ENCODE data around the gene PRKAB2. TPM values are rescaled to one million over a fixed set of nuclear protein-coding genes. Genes with fewer than 3 reads are reported as not detected.
"Not testable (repeated sequence)": the region's sequence is repeated elsewhere in the genome, so short reads cannot be mapped to it uniquely, and the experiment has no call there.

The PRKAB2 gene, protein sequence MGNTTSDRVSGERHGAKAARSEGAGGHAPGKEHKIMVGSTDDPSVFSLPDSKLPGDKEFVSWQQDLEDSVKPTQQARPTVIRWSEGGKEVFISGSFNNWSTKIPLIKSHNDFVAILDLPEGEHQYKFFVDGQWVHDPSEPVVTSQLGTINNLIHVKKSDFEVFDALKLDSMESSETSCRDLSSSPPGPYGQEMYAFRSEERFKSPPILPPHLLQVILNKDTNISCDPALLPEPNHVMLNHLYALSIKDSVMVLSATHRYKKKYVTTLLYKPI
- total RNA-seq = 1 to 10 TPM; 5.9 to 6.8 TPM

GRCh38 chr1:147172168-147173016 lies at the start of gene PRKAB2:
Gene PRKAB2 (minus strand): TSS chr1:147172470. CDS start chr1:147172144, 326 bp downstream.
- CTCF ChIA-PET = interaction anchor here (0.7 to 3.7 kb wide), 5 partner anchors 10 to 217 kb away, joined by 3 to 26 read pairs (median 3); partner anchors contain the start of genes CHD1L and FMO5
- POLR2A ChIA-PET = interaction anchor here (0.8 to 1.7 kb wide), 5 partner anchors 70 to 88 kb away, joined by 3 to 14 read pairs (median 3); partner anchors contain the start of gene CHD1L

- ChIA-PET POLR2A (no interaction called here), CTCF (no interaction called here)
These were observed 46.3 kb upstream of the PRKAB2 start for GRCh38 chr1:147218606-147219005.

DNA sequence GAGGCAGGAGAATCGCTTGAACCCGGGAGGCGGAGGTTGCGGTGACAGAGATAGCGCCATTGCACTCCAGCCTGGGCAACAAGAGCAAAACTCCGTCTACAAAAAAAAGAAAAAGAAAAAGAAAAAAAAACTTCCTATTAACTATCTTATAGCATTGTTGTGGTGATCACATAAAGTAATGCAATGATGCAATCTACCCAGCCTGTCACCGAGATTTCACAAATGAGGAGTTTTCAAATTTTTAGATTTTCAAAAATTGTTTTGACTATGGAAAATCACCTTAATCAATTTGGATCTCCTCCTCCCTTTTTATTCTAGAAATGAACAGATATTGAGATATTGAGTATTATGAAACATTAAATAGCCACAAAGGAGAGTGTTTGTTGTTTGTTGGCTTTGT lies 44.9 kb upstream of the PRKAB2 start:
- POLR2A ChIA-PET = no interaction called here
- CTCF ChIA-PET = no interaction called here

GRCh38 chr1:147216124-147216523 lies 43.9 kb upstream of the PRKAB2 start:
- CTCF ChIA-PET = no interaction called here

DNA sequence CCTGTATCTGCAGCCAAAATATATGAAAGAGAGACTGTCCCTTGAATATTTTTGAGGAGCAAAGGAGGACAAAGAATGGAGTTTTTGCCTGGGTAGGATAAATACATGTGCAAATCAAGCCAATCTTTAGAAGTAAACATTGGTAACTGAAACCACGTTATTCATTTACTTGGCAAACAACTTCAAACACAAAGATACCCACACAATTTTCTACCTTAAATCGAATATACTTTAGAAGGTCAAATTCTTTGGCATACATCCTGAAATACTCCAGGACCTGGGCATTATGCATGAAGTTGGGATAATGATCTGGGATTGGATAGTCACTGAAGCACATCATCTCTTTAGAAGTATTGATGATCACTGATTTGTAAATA lies 43.3 kb upstream of the PRKAB2 start:
- CTCF ChIA-PET = no interaction called here
- POLR2A ChIA-PET = no interaction called here

More at GRCh38 chr1:147216124-147216523, 43.9 kb upstream of the PRKAB2 start:
- POLR2A ChIA-PET = interaction anchor here (0.6 kb wide), 1 partner anchor 132 kb away, joined by 5 read pairs; no protein-coding TSS in a partner anchor

- ChIA-PET POLR2A (no interaction called here), CTCF (no interaction called here)
These were observed 42.7 kb upstream of the PRKAB2 start for GRCh38 chr1:147214842-147215539.

- POLR2A ChIA-PET = no interaction called here
These were observed 42.1 kb upstream of the PRKAB2 start for GRCh38 chr1:147214325-147214724.

DNA sequence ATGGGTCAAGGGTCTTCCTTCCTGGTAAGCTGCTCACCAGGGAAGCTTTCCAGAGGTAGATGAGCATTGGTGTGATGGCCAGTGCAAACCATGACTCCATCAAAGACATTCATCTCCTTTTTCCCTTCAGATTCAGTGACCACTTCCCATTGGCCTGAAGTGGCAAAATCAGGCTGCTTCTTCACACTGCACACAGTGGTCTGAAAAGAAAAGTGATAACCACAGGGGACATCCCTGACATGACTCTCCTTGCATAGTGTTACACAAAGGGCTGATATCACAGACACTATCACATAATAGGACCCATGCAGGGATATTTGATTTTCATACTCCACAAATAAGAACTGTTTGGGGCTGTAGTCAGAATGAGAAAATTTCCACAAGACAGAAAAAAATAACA lies 41.0 kb upstream of the PRKAB2 start:
- CTCF ChIA-PET = no interaction called here
- POLR2A ChIA-PET = no interaction called here

More at GRCh38 chr1:147214325-147214724, 42.1 kb upstream of the PRKAB2 start:
- CTCF ChIA-PET = no interaction called here

GRCh38 chr1:147211577-147211976 lies 39.3 kb upstream of the PRKAB2 start:
- ChIA-PET POLR2A (no interaction called here), CTCF (no interaction called here)

DNA sequence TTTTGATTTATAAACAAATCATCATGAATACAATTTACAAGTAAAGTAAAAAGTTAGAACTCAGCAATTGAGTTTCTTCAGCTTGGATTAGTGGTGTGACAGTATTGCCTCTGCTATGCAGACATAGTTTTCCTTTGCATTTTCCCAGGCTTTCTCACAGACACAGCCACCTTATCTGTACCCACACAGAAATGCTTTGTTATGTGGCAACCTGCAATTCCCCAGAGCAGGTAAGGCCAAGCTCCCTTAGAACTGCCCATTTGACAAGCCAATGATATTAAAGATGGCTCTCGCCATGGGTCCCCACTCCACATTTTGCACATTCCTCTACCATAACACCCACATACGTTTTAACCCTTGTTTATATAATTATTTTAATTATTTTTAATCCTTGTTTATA lies 38.7 kb upstream of the PRKAB2 start:
- CTCF ChIA-PET = no interaction called here
- POLR2A ChIA-PET = no interaction called here

- POLR2A ChIA-PET = no interaction called here
These were observed 37.9 kb upstream of the PRKAB2 start for GRCh38 chr1:147209825-147210821.

GRCh38 chr1:147208619-147209018 lies 36.3 kb upstream of the PRKAB2 start:
- POLR2A ChIA-PET = no interaction called here
- CTCF ChIA-PET = no interaction called here

More at GRCh38 chr1:147209825-147210821, 37.9 kb upstream of the PRKAB2 start:
- CTCF ChIA-PET = interaction anchor here (1.0 kb wide), 1 partner anchor 33 kb away, joined by 3 read pairs; the partner anchor contains the start of gene CHD1L

- CTCF ChIA-PET = no interaction called here
- POLR2A ChIA-PET = no interaction called here
These were observed 34.9 kb upstream of the PRKAB2 start for GRCh38 chr1:147207192-147207591.

DNA sequence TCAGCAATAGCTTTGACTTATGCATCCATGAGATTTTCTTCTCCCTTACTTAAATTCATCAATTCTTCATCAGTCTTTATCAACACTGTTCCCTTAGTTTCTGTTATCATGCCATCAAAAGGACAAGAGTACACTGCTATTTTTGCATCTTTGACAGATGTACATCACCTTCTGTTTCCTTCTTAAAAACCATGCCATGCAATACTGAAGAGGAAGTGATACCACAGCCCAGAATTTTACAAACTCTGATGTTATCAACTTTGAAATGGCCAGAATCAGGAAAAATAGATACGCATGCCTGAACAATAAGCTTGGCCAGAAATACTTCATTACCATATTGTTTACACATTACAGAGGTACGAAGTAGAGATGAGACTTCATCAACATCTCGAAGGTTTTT lies 31.8 kb upstream of the PRKAB2 start:
- ChIA-PET CTCF (no interaction called here), POLR2A (no interaction called here)

- ChIA-PET POLR2A (no interaction called here), CTCF (no interaction called here)
These were observed 30.3 kb upstream of the PRKAB2 start for GRCh38 chr1:147202576-147202975.

- POLR2A ChIA-PET = no interaction called here
- CTCF ChIA-PET = no interaction called here
These were observed 29.5 kb upstream of the PRKAB2 start for GRCh38 chr1:147201786-147202185.

- POLR2A ChIA-PET = no interaction called here
- CTCF ChIA-PET = interaction anchor here (1.1 kb wide), 1 partner anchor 14 kb away, joined by 3 read pairs; no protein-coding TSS in a partner anchor
These were observed 29.0 kb upstream of the PRKAB2 start for GRCh38 chr1:147201276-147201675.

- POLR2A ChIA-PET, CTCF ChIA-PET: not testable (repeated sequence)
These were observed 25.1 kb upstream of the PRKAB2 start for GRCh38 chr1:147197324-147197723.

GRCh38 chr1:147189514-147189913 lies 17.2 kb upstream of the PRKAB2 start:
- ChIA-PET CTCF (no interaction called here), POLR2A (no interaction called here)
